Measurements from ENCODE around the gene CREB5.

The CREB5 gene

GRCh38 chr7:28407651-28408050, 4.7 kb upstream of the CREB5 start:
- peak; percentile 42 for DNase-seq (ENCODE audit: low spot score)

- DNase-seq (ENCODE audit: low spot score): peak; percentile 29
These were observed 4.0 kb upstream of the CREB5 start for GRCh38 chr7:28408105-28408959.

- peak; percentile 96 for DNase-seq (ENCODE audit: low spot score)
These were observed 3.2 kb upstream of the CREB5 start for GRCh38 chr7:28408960-28409715.

GRCh38 chr7:28409716-28410627, 2.3 kb upstream of the CREB5 start:
- peak; percentile 63 for DNase-seq (ENCODE audit: low spot score)

- no peak for DNase-seq (ENCODE audit: low spot score)
These were observed 1.4 kb upstream of the CREB5 start for GRCh38 chr7:28410628-28411531.

DNA sequence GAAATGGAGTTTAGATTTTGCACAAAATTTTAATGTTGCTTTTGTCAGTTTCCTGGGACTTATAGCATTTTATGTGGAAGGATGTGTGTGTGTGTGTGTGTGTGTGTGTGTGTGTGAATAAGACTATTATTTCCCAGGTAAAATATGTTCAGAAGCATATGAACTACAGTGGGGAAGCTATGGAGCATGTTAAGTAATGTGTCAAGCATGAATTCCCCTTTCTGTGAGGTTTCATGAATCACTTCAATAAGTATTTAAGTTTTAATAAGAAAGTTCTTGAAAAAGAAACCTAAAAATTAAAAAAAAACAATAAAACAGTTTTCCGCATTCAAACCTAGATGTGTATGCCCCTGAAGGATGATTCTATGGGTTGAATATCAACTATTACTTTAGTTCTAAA, 693 bp downstream of the CREB5 start:
- DNase-seq (ENCODE audit: low spot score): no peak

DNA sequence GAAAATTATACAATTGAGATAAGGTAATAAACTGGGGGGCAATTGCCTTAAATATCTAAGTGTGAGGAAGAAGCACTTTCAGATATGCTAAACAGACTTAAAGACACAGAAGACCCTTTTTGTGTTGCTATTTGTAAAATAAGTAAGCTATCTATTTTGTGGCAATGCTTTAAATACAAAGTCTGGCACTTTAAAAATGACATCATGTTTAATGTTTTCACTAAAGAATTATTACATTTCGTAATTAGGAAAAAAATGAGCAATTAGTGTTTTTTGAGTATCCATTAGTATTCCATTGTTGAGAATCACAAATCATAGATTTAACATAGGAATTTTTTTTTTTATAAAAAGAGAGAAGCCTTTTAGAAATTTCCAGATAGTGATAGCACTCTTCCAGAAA, 2.1 kb downstream of the CREB5 start:
- no peak for DNase-seq (ENCODE audit: low spot score)

DNA sequence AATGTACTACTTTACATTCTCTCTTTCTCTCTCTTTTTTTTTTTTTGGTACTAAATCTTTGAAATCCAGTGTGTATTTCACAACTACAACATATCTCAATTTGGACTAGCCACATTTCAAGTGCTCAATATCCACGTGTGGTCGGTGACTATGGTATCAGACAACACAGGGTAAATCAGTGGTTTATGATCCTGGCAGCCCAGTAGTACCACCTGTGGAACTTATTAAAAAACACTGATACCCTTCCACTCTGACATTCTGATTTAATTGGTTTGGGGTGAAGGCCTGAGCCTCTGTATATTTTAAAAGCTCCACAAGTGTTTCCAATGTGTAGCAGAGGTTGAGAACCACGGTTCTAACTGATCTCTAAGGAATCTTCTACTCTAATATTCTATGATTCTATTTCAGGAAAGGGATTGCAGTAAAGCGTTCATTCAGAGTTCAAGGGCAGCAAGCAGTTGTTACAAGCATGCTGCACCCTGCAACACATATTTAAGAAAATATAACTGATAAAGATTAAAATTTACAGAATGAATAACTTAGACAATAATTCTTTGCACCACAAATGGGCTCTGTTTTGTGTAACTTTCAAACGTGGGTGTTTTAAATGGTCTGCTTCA, 5.1 kb downstream of the CREB5 start:
- DNase-seq (ENCODE audit: low spot score): no peak

DNA sequence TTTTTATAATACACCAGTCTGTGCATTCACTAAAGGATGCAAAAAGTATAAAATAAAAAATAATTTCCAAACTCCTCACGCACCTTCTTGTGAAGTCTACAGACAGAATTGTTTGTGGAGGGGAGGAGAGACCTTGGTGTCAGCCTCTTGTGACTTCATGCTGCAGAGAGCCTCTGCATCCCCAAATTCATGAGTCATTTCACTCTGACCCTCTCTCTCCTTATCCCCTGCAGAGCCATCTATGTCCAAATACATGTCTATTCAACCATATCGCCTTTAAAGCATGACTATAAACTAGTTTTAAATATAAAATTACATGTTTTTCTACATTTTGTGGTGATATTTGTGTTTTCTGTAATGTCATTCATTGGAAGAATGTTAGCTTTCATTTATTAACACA, 6.0 kb downstream of the CREB5 start:
- no peak for DNase-seq (ENCODE audit: low spot score)

DNA sequence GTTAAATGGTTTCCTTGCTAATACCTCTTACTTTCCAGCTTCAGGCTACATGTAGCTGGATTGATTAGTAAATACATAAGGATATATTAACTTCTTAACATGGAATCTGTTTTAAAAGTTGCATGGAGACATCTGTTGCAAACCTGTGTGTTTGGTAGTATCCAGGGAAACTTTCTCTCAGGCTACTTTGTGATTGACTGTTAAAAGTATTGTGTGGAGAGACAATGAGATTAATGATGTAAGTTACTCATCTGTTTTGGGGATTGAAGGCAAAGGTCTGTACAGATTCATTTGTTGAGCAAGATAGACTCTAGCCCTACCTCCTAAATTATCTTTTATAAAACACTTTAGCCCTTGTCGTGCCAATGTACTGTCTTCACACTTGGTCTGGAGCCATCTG, 6.6 kb downstream of the CREB5 start:
- no peak for DNase-seq (ENCODE audit: low spot score)

DNA sequence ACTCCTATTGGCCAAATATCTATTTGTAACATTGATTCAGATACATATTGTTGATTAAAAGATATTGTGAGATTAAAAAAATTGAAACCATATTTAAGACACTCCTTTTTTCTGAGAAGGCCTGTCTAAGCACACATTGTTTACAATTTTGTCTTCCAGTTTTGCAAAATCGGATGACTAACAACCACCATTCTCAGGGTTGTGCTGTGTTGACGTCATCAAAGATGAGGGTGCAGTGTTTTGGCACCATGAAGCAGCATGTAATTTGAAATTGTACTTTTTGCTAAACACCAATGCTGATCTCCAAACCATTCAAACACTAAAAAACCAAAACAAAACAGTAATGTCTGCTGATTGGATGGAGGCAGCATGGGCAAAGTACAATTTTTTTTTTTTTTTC, 7.4 kb downstream of the CREB5 start:
- peak; percentile 60 for DNase-seq (ENCODE audit: low spot score)

DNA sequence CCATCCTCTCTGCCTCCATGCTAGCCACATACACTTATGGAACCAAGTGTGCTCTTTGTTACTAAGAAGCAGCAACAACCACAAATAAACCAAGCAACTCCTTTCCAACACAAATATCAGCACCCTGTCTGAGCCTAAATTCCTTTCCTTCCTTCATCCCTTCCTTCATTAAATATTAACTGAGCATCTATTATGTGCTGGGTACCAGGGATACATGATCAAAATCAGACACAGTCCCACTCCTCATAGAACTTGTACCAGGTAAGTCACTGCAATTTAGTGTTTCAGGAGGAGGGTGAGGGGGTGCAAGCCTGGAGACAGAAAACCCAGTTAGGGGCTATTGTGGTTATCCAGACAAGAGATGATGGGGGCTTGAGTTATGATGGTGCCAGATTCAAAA, 10.8 kb downstream of the CREB5 start:
- no peak for DNase-seq (ENCODE audit: low spot score)

DNA sequence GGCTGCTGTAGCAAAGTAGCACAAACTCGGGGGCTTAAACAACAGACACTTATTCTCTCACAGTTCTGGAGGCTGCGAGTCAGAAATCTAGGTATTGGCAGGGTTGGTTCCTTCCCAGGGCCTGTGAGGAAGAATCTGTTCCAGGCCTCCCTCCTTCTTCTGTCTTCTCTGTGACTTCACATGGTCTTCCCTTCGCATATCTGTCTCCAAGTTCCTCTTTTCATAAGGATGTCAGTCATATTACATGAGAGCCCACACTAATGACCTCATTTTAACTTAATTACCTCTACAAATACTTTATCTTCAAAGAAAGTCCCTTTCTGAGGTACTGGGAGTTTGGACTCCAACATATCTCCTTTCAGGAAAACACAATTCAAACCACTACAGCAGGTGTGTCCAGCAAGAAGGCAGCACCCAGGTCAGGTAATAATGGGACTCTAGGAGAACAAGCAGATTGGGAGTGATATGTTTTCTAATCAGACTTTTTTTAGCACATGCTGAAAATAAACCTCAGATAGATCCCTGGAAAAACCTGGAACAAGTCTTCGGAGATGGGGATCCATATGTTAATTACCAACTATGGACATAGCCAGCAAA, 11.7 kb downstream of the CREB5 start:
- DNase-seq (ENCODE audit: low spot score): no peak

DNA sequence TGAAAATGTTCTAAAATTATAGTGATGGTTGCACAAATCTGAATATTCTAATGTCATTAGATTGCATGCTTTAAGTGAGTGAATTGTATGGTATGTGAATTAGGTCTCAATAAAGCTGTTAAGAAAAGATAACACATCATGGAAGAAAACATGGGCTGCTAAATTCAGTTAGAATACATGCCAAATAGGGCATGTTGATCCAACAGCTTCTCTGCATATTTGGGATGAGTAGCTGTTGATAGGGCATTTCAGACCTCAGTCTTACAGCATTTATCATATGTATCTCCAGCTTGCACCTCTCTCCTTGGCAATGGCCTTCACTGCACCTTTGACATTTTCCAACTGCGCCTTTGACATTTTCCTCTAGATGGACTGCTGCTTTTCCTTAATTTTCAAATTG, 13.2 kb downstream of the CREB5 start:
- DNase-seq (ENCODE audit: low spot score): no peak

- no peak for DNase-seq (ENCODE audit: low spot score)
These were observed 14.9 kb downstream of the CREB5 start for GRCh38 chr7:28427236-28427635.

DNA sequence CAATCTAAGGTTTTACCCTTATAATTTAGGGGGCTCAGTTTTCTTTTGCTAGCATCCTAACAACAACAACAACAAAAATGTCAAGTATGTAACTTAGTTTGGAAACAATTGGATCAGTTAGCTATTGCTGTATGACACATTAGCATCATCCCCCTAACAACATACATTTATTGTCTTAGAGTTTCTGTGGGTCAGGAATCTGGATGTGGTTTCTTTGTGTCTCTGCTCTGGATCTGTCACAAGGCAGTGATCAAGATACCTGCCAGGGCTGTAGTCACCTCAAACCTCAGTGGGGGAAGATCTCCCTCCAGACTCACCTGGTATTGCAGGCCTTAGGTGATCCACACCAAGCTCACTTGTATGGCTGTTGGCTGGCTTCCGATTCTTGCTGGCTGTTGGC, 18.3 kb downstream of the CREB5 start:
- DNase-seq (ENCODE audit: low spot score): no peak

DNA sequence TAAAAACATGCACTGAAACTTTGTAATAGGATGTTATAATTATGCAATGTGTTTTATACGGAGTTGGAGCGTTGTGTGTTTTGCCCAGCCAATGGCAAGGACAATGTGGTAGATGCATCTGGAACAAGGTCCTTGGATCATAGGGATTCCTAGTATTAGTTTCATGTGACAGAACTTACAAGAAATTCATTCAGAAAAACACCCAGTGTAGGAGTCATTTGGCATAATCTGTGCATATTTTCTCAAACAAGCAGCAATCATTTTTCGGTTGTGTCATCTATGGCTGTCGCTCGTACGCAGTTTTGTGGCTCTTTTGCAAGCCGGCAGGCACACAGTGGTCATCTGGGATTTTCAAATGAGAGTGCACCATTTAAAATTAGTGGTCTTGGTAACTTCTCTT, 19.8 kb downstream of the CREB5 start:
- DNase-seq (ENCODE audit: low spot score): no peak

DNA sequence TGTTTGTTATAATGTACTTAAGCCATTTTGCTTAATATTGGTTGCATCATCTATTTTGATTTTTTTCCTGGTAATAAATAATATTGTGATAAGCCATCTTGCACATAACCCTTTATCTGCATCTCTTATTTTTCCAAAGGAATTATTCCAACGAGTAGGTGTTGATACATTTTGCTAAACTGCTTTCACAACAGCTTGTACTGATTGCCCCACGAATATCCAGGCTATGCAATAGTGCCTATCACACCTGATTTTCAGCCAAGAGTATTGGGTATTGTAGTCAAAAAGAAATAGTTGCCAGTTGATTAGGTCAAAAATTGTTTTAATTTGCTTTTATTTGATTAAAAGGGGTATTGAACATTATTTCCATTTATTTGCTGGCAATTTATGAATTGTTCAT, 20.7 kb downstream of the CREB5 start:
- no peak for DNase-seq (ENCODE audit: low spot score)

DNA sequence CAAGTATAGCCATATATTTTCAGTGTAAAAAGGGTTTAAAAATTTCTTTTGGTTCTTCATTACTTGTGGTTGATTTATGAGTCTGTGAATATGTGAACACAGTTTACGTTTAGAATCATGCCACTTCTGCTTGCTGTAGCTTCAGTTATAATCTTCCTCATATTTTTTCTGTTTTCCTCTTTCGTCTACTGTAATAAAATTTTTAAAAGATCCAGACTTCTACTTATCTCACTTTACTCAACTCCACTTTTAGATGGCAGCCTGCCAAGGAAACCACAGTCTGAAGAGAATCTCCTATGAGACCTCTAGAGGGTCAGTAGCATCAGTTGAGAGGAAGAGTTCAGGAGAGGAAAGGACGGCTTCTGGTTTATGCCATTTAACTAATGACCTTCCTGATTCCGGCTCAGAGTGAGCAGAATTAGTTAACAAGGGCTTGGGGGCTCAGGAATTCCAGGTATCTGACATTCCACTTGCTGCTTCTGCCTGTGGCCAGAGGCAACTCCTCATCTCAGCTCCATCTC, 21.4 kb downstream of the CREB5 start:
- no peak for DNase-seq (ENCODE audit: low spot score)

- DNase-seq (ENCODE audit: low spot score): no peak
These were observed 22.2 kb downstream of the CREB5 start for GRCh38 chr7:28434510-28434909.
